H9 (cell line): ENCODE measurements around the gene GRB10. TPM values are rescaled to one million over a fixed set of nuclear protein-coding genes. Genes with fewer than 3 reads are reported as not detected.

Experiments used
- DNase-seq: peaks from one replicate; pipeline ENCODE4 v3.0.0-alpha.2; 2017
- H2AFZ ChIP-seq: one replicate; pipeline ENCODE4 v1.6.1; 2013; ENCODE audit warnings: mild to moderate bottlenecking, low read length, control low read depth, moderate library complexity
- H2AK5ac ChIP-seq: 2 replicates; pipeline ENCODE4 v1.6.1; 2013; ENCODE audit warnings: low read length, control low read depth, mixed read lengths; ENCODE audit not compliant: insufficient read length
- H2BK120ac ChIP-seq: one replicate; pipeline ENCODE4 v1.6.1; 2013; ENCODE audit warnings: low read depth, mild to moderate bottlenecking, low read length, control low read depth, inconsistent platforms; ENCODE audit not compliant: poor library complexity, severe bottlenecking
- H2BK12ac ChIP-seq: 2 replicates; pipeline ENCODE4 v1.6.1; 2013; ENCODE audit warnings: low read length, control low read depth, mixed read lengths, low read depth; ENCODE audit not compliant: insufficient read length
- H2BK15ac ChIP-seq: 2 replicates; pipeline ENCODE4 v1.6.1; 2013; ENCODE audit warnings: low read depth, low read length, control low read depth
- H2BK20ac ChIP-seq: one replicate; pipeline ENCODE4 v1.6.1; 2013; ENCODE audit warnings: low read depth, mild to moderate bottlenecking, low read length, control low read depth, inconsistent platforms; ENCODE audit not compliant: poor library complexity, severe bottlenecking
- H2BK5ac ChIP-seq: 2 replicates; pipeline ENCODE4 v1.6.1; 2013; ENCODE audit warnings: low read length, control low read depth, mixed read lengths; ENCODE audit not compliant: insufficient read length
- H3K14ac ChIP-seq: 2 replicates; pipeline ENCODE4 v1.6.1; 2013; ENCODE audit warnings: low read length, control low read depth; ENCODE audit not compliant: insufficient read depth
- H3K18ac ChIP-seq: 2 replicates; pipeline ENCODE4 v1.6.1; 2013; ENCODE audit warnings: low read depth, mild to moderate bottlenecking, mixed read lengths, low read length, control low read depth; ENCODE audit not compliant: insufficient read length
- H3K23ac ChIP-seq: 2 replicates; pipeline ENCODE4 v1.6.1; 2013; ENCODE audit warnings: low read length, control low read depth, mixed read lengths, low read depth; ENCODE audit not compliant: insufficient read length
- H3K23me2 ChIP-seq: 2 replicates; pipeline ENCODE4 v1.6.1; 2013; ENCODE audit warnings: low read depth, mild to moderate bottlenecking, mixed read lengths, low read length, control low read depth; ENCODE audit not compliant: insufficient read length, poor library complexity, severe bottlenecking
- H3K27ac ChIP-seq: 2 replicates; pipeline ENCODE4 v1.5.1; 2013; ENCODE audit warnings: low read length, control low read depth, mixed read lengths, low read depth; ENCODE audit not compliant: insufficient read length
- H3K27me3 ChIP-seq: 2 replicates; pipeline ENCODE4 v1.6.1; 2013; ENCODE audit warnings: low read length, control low read depth, inconsistent platforms; ENCODE audit not compliant: insufficient read depth
- H3K4ac ChIP-seq: 2 replicates; pipeline ENCODE4 v1.6.1; 2013; ENCODE audit warnings: low read depth, mild to moderate bottlenecking, control low read depth, inconsistent platforms, low read length, moderate library complexity
- H3K4me1 ChIP-seq: 2 replicates; pipeline ENCODE4 v1.6.1; 2013; ENCODE audit warnings: low read length, control low read depth, inconsistent platforms; ENCODE audit not compliant: insufficient read depth
- H3K4me2 ChIP-seq: 2 replicates; pipeline ENCODE4 v1.6.1; 2013; ENCODE audit warnings: low read length, control low read depth, mixed read lengths; ENCODE audit not compliant: insufficient read length, insufficient read depth
- H3K56ac ChIP-seq: 2 replicates; pipeline ENCODE4 v1.6.1; 2013; ENCODE audit warnings: low read depth, mild to moderate bottlenecking, mixed read lengths, low read length, control low read depth; ENCODE audit not compliant: insufficient read length
- H3K79me1 ChIP-seq: 2 replicates; pipeline ENCODE4 v1.6.1; 2013; ENCODE audit warnings: low read depth, mild to moderate bottlenecking, moderate library complexity, low read length, control low read depth, inconsistent platforms; ENCODE audit not compliant: insufficient read depth, poor library complexity, severe bottlenecking
- H3K79me2 ChIP-seq: 2 replicates; pipeline ENCODE4 v1.6.1; 2013; ENCODE audit warnings: low read length, control low read depth, inconsistent platforms; ENCODE audit not compliant: insufficient read depth
- H3K9ac ChIP-seq: 2 replicates; pipeline ENCODE4 v1.6.1; 2013; ENCODE audit warnings: low read length, control low read depth, mixed read lengths; ENCODE audit not compliant: insufficient read length; ENCODE audit errors: extremely low read depth
- H3K9me3 ChIP-seq: one replicate; pipeline ENCODE4 v1.6.1; 2013; ENCODE audit warnings: low read depth, low read length, inconsistent platforms; ENCODE audit not compliant: control insufficient read depth
- H3T11ph ChIP-seq: one replicate; pipeline ENCODE4 v1.6.1; 2013; ENCODE audit warnings: mild to moderate bottlenecking, low read length, control low read depth, inconsistent platforms
- H4K20me1 ChIP-seq: one replicate; pipeline ENCODE4 v1.6.1; 2013; ENCODE audit not compliant: control insufficient read depth, insufficient read length, insufficient read depth
- H4K5ac ChIP-seq: 2 replicates; pipeline ENCODE4 v1.6.1; 2013; ENCODE audit warnings: low read depth, mild to moderate bottlenecking, mixed read lengths, low read length, control low read depth; ENCODE audit not compliant: insufficient read length
- H4K8ac ChIP-seq: replicated peaks from 2 replicates; pipeline ENCODE4 v1.6.1; 2013; ENCODE audit warnings: low read length, control low read depth, mixed read lengths, low read depth; ENCODE audit not compliant: insufficient read length
- H4K91ac ChIP-seq: 2 replicates; pipeline ENCODE4 v1.6.1; 2013; ENCODE audit warnings: low read depth, mild to moderate bottlenecking, moderate library complexity, mixed read lengths, low read length, control low read depth; ENCODE audit not compliant: insufficient read length
- H3K27ac Mint-ChIP-seq, 3 experiments: 2 replicates in 2 of 3; 3 replicates in 1 of 3; pipeline ENCODE4 v1.8.0; 2020 to 2021; ENCODE audit warnings: mixed read lengths in 3 of 3, mild to moderate bottlenecking in 1 of 3, moderate library complexity in 1 of 3
- H3K27me3 Mint-ChIP-seq: 2 replicates; pipeline ENCODE4 v1.8.0; 2021; ENCODE audit warnings: low read depth, mild to moderate bottlenecking, moderate library complexity, mixed read lengths
- H3K36me3 Mint-ChIP-seq, 3 experiments: 2 replicates in 2 of 3; 3 replicates in 1 of 3; pipeline ENCODE4 v1.8.0; 2020 to 2021; ENCODE audit warnings: low read depth in 3 of 3, mixed read lengths in 3 of 3; ENCODE audit not compliant: insufficient read depth in 1 of 3
- H3K4me1 Mint-ChIP-seq, 2 experiments: 2 replicates each; pipeline ENCODE4 v1.8.0; 2020; ENCODE audit warnings: mixed read lengths in 2 of 2
- H3K4me3 Mint-ChIP-seq, 2 experiments: 2 replicates in 1 of 2; 3 replicates in 1 of 2; pipeline ENCODE4 v1.8.0; 2020 to 2021; ENCODE audit warnings: mild to moderate bottlenecking in 2 of 2, mixed read lengths in 2 of 2, moderate library complexity in 1 of 2
- H3K9me3 Mint-ChIP-seq, 2 experiments: 2 replicates in 1 of 2; 3 replicates in 1 of 2; pipeline ENCODE4 v1.8.0; 2020; ENCODE audit warnings: mild to moderate bottlenecking in 2 of 2, mixed read lengths in 2 of 2, moderate library complexity in 1 of 2
- WGBS: extraction: QIAGEN DNeasy Blood & Tissue Kit; methylation state at CpG from one replicate; pipeline ENCODE4 v1.1.7; 2013; ENCODE audit warnings: missing lambda C conversion rate, low lambda C conversion rate, mixed read lengths; ENCODE audit not compliant: insufficient read length; ENCODE audit errors: extremely low coverage; 5-methylcytosine and 5-hydroxymethylcytosine counted together
- total RNA-seq: library from RNA; stranded (reverse); gene quantifications from 2 replicates; pipeline ENCODE4 v1.2.1, GENCODE V29; 2021
- TF ChIP-seq, protein P1 (sequence below): fragments of 200-600 bp; sonication (generic); conservative IDR thresholded peaks from 3 replicates; pipeline ENCODE4 v1.8.0; 2021; ENCODE audit warnings: antibody characterized with exemption, mild to moderate bottlenecking

Gene GRB10
- total RNA-seq, 1 experiment from 2014 or later, result 108 TPM

DNA sequence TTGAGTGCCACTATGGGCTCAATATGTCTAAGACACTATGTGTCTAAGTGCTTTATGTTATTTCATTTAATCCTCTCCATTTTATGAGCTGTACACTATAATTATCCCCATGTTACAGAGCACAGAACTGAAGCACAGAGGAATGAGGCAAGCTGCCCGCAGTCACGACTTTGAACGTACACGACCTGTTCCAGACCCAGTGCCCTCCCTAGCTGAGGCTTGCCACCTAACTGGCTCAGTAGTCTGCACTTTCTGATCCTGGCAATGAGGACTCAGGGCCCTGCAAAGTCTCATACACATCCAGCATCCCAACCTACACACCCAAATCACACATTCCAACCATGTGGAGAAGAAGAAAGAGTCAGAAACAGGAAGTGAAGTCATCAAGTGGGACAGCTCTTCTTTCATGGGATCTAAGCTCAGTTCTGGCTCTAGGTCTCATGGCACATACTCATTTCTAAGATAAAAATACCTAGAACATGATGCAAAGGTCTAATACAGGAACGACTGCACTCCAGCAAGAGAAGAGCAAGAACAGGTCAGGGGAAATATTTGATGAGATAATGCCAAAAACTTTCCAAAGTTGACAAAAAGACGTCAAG is 175.1 kb downstream of the GRB10 start:
- Histone ChIP-seq H3K56ac (no peak overlapping the region), H3T11ph (no peak overlapping the region), H2BK120ac (no peak overlapping the region), H3K14ac (no peak overlapping the region), H4K91ac (no peak overlapping the region), H4K8ac (no peak overlapping the region), H2BK20ac (no peak overlapping the region), H2BK15ac (no peak overlapping the region), H3K18ac (no peak overlapping the region), H3K9ac (no peak overlapping the region), H2AK5ac (no peak overlapping the region), H2BK12ac (no peak overlapping the region), H3K79me2 (no peaks in the 10 kb centered on the region), H2AFZ (no peak overlapping the region), H4K5ac (no peak overlapping the region), H3K4me2 (no peak overlapping the region), H3K23me2 (no peaks in the 10 kb centered on the region), H4K20me1 (no peaks in the 10 kb centered on the region), H3K79me1 (no peaks in the 10 kb centered on the region), H2BK5ac (no peak overlapping the region), H3K4me1 (no peaks in the 10 kb centered on the region), H3K23ac (no peak overlapping the region), H3K27ac (no peak overlapping the region), H3K27me3 (no peaks in the 10 kb centered on the region), H3K9me3 (no peaks in the 10 kb centered on the region), H3K4ac (no peak overlapping the region)
- TF ChIP-seq, protein P1, sequence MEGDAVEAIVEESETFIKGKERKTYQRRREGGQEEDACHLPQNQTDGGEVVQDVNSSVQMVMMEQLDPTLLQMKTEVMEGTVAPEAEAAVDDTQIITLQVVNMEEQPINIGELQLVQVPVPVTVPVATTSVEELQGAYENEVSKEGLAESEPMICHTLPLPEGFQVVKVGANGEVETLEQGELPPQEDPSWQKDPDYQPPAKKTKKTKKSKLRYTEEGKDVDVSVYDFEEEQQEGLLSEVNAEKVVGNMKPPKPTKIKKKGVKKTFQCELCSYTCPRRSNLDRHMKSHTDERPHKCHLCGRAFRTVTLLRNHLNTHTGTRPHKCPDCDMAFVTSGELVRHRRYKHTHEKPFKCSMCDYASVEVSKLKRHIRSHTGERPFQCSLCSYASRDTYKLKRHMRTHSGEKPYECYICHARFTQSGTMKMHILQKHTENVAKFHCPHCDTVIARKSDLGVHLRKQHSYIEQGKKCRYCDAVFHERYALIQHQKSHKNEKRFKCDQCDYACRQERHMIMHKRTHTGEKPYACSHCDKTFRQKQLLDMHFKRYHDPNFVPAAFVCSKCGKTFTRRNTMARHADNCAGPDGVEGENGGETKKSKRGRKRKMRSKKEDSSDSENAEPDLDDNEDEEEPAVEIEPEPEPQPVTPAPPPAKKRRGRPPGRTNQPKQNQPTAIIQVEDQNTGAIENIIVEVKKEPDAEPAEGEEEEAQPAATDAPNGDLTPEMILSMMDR, result no peak
- no peaks in the 10 kb centered on the region for H3K9me3 Mint-ChIP-seq
- peak overlapping the region in 1 of 3 experiments; percentile 45; a peak in 2 of 7 replicates for H3K27ac Mint-ChIP-seq
- H3K4me3 Mint-ChIP-seq, result no peak overlapping the region
- no peaks in the 10 kb centered on the region for H3K27me3 Mint-ChIP-seq
- peaks cover 27 to 79% (median 42%) of the 10 kb centered on the region in 3 experiments for H3K36me3 Mint-ChIP-seq
- peaks cover 7 to 13% of the 10 kb centered on the region in 2 experiments for H3K4me1 Mint-ChIP-seq
- DNase-seq, result no peak
- WGBS, result no CpG with 5 or more reads among the region's 6 CpGs
